H1 (cell line): ENCODE data around the gene LHPP. TPM values are rescaled to one million over a fixed set of nuclear protein-coding genes. Genes with fewer than 3 reads are reported as not detected.

ENCODE experiments used
- CTCF ChIA-PET: fragments of 300-600 bp; sonication (Branson Sonifier 250); formaldehyde crosslinking; loops from one replicate; lab custom pipeline; 2021; ENCODE audit not compliant: partially characterized antibody; lab: Charles Lee
- POLR2A ChIA-PET: fragments of 300-600 bp; sonication (Branson Sonifier 250); formaldehyde crosslinking; loops from one replicate; lab custom pipeline; 2021; ENCODE audit warnings: inconsistent platforms; ENCODE audit not compliant: partially characterized antibody; lab: Charles Lee
- DNase-seq, 2 experiments: peaks; one replicate each; pipeline versions ENCODE4 v3.0.0 to v3.0.0-alpha.2; 2010 to 2022; ENCODE audit warnings: low spot score in 2 of 2, low read depth in 1 of 2, mixed read lengths in 1 of 2
- FAIRE-seq: peaks from 2 replicates; lab custom pipeline; 2011; peaks lifted over from hg19 to GRCh38; lab: Jason Lieb, UNC
- H2AFZ ChIP-seq: 2 replicates; pipeline ENCODE4 v1.8.1; 2012; ENCODE audit warnings: low read length, inconsistent platforms
- H2AK5ac ChIP-seq: 2 replicates; pipeline ENCODE4 v1.6.1; 2013; ENCODE audit warnings: low read depth, low read length
- H2BK120ac ChIP-seq: replicated peaks from 2 replicates; pipeline ENCODE3; 2013; ENCODE audit warnings: low read depth, low read length, inconsistent platforms
- H2BK12ac ChIP-seq: 2 replicates; pipeline ENCODE4 v1.6.1; 2013; ENCODE audit warnings: low read depth, low read length
- H2BK15ac ChIP-seq: 2 replicates; pipeline ENCODE4 v1.6.1; 2013; ENCODE audit warnings: low read length
- H2BK20ac ChIP-seq: 2 replicates; pipeline ENCODE4 v1.6.1; 2013; ENCODE audit warnings: low read length
- H2BK5ac ChIP-seq: 2 replicates; pipeline ENCODE4 v1.6.1; 2013; ENCODE audit warnings: low read depth, low read length
- H3K14ac ChIP-seq: 2 replicates; pipeline ENCODE4 v1.6.1; 2013; ENCODE audit warnings: inconsistent platforms; ENCODE audit not compliant: insufficient read length
- H3K18ac ChIP-seq: 2 replicates; pipeline ENCODE4 v1.6.1; 2013; ENCODE audit warnings: low read length; ENCODE audit errors: extremely low read depth
- H3K23ac ChIP-seq: 2 replicates; pipeline ENCODE4 v1.6.1; 2013; ENCODE audit warnings: inconsistent platforms; ENCODE audit not compliant: insufficient read length
- H3K23me2 ChIP-seq: 2 replicates; pipeline ENCODE4 v1.6.1; 2013; ENCODE audit warnings: low read depth, low read length
- H3K27ac ChIP-seq: 2 replicates; pipeline ENCODE4 v1.6.1; 2011; ENCODE audit warnings: low read depth, low read length, inconsistent platforms
- H3K27me3 ChIP-seq, 4 experiments: replicated peaks in 1 of 4; 1 replicate in 1 of 4; 2 replicates in 3 of 4; pipeline versions ENCODE4 v1.6.1 to v1.8.1; 2011 to 2013; ENCODE audit warnings: low read length in 3 of 4, mild to moderate bottlenecking in 3 of 4, inconsistent platforms in 2 of 4, mixed read lengths in 2 of 4, moderate library complexity in 1 of 4; ENCODE audit not compliant: control insufficient read depth in 3 of 4, insufficient read depth in 3 of 4; ENCODE audit errors: extremely low read depth in 1 of 4
- H3K36me3 ChIP-seq, 4 experiments: 2 replicates each; pipeline versions ENCODE4 v1.6.1 to v1.8.1; 2011 to 2013; ENCODE audit warnings: mild to moderate bottlenecking in 4 of 4, low read length in 3 of 4, moderate library complexity in 2 of 4, control low read depth in 1 of 4, inconsistent platforms in 1 of 4; ENCODE audit not compliant: insufficient read depth in 4 of 4, control insufficient read depth in 2 of 4
- H3K4ac ChIP-seq: replicated peaks from 2 replicates; pipeline ENCODE3; 2013; ENCODE audit warnings: low read length, low read depth, mixed read lengths, inconsistent platforms; ENCODE audit not compliant: insufficient read length
- H3K4me1 ChIP-seq, 4 experiments: replicated peaks in 1 of 4; 1 replicate in 1 of 4; 2 replicates in 3 of 4; pipeline versions ENCODE4 v1.6.1 to v1.8.1; 2011 to 2013; ENCODE audit warnings: low read length in 3 of 4, inconsistent platforms in 2 of 4, mixed read lengths in 1 of 4; ENCODE audit not compliant: insufficient read depth in 4 of 4, control insufficient read depth in 3 of 4
- H3K4me2 ChIP-seq, 2 experiments: 2 replicates each; pipeline versions ENCODE4 v1.6.1 to v1.8.1; 2011 to 2013; ENCODE audit warnings: low read depth in 2 of 2, low read length in 2 of 2, control low read depth in 1 of 2, inconsistent platforms in 1 of 2, mild to moderate bottlenecking in 1 of 2; ENCODE audit not compliant: insufficient read depth in 1 of 2
- H3K4me3 ChIP-seq, 4 experiments: fragments of 200-600, 300-600 bp in 1 of 4; sonication (generic), shearing (Covaris generic), sonication (Bioruptor Twin) in 1 of 4; 2 replicates each; pipeline versions ENCODE4 v1.5.1 to v1.8.1; 2011 to 2016; ENCODE audit warnings: low read length in 4 of 4, low read depth in 3 of 4, control low read depth in 2 of 4, inconsistent platforms in 2 of 4, mild to moderate bottlenecking in 2 of 4, mixed read lengths in 1 of 4, moderate library complexity in 1 of 4; ENCODE audit not compliant: insufficient read depth in 2 of 4; ENCODE audit errors: extremely low read depth in 1 of 4
- H3K56ac ChIP-seq: replicated peaks from 2 replicates; pipeline ENCODE3; 2013; ENCODE audit warnings: low read depth, mild to moderate bottlenecking, mixed read lengths, low read length, inconsistent platforms; ENCODE audit not compliant: insufficient read length
- H3K79me1 ChIP-seq: 2 replicates; pipeline ENCODE4 v1.6.1; 2013; ENCODE audit warnings: low read depth, low read length, control low read depth
- H3K79me2 ChIP-seq, 2 experiments: 2 replicates each; pipeline versions ENCODE4 v1.6.1 to v1.8.1; 2012 to 2013; ENCODE audit warnings: low read length in 2 of 2, mild to moderate bottlenecking in 2 of 2, inconsistent platforms in 1 of 2; ENCODE audit not compliant: insufficient read depth in 2 of 2, control insufficient read depth in 1 of 2
- H3K9ac ChIP-seq, 4 experiments: replicated peaks in 1 of 4; 1 replicate in 1 of 4; 2 replicates in 3 of 4; pipeline versions ENCODE4 v1.6.1 to v1.8.1; 2011 to 2013; ENCODE audit warnings: low read depth in 3 of 4, low read length in 3 of 4, control low read depth in 2 of 4, mild to moderate bottlenecking in 2 of 4, moderate library complexity in 2 of 4, inconsistent platforms in 1 of 4; ENCODE audit errors: extremely low read depth in 1 of 4
- H3K9me3 ChIP-seq, 2 experiments: 2 replicates each; pipeline versions ENCODE4 v1.6.1 to v1.8.1; 2012 to 2013; ENCODE audit warnings: mild to moderate bottlenecking in 2 of 2, moderate library complexity in 2 of 2, control low read depth in 1 of 2, inconsistent platforms in 1 of 2, low read depth in 1 of 2, low read length in 1 of 2, mixed read lengths in 1 of 2; ENCODE audit not compliant: insufficient read depth in 2 of 2
- H4K20me1 ChIP-seq, 2 experiments: replicated peaks in 1 of 2; 2 replicates each; pipeline versions ENCODE3 to v1.8.1; 2011 to 2013; ENCODE audit warnings: inconsistent platforms in 2 of 2, low read length in 2 of 2, mild to moderate bottlenecking in 1 of 2; ENCODE audit not compliant: insufficient read depth in 2 of 2, control insufficient read depth in 1 of 2
- H4K5ac ChIP-seq: 2 replicates; pipeline ENCODE4 v1.6.1; 2013; ENCODE audit warnings: low read length, low read depth, mixed read lengths, inconsistent platforms; ENCODE audit not compliant: insufficient read length
- H4K8ac ChIP-seq: 2 replicates; pipeline ENCODE4 v1.8.0; 2013; ENCODE audit warnings: mild to moderate bottlenecking, moderate library complexity, low read length, inconsistent platforms; ENCODE audit not compliant: insufficient read depth; ENCODE audit errors: extremely low read depth
- H4K91ac ChIP-seq: replicated peaks from 2 replicates; pipeline ENCODE3; 2013; ENCODE audit warnings: low read length, mixed read lengths, inconsistent platforms; ENCODE audit not compliant: insufficient read length
- CTBP2 ChIP-seq: IDR thresholded peaks from 2 replicates; pipeline ENCODE4 v1.7.0; 2011; ENCODE audit warnings: borderline replicate concordance, mild to moderate bottlenecking, moderate library complexity, mixed read lengths, low read length; ENCODE audit not compliant: insufficient read depth, insufficient read length
- EP300 ChIP-seq, 2 experiments: IDR thresholded peaks; 1 replicate in 1 of 2; 2 replicates in 1 of 2; pipeline ENCODE4 v1.6.1; 2011 to 2012; ENCODE audit warnings: low read depth in 2 of 2, low read length in 2 of 2, mild to moderate bottlenecking in 2 of 2, borderline replicate concordance in 1 of 2, inconsistent platforms in 1 of 2, moderate library complexity in 1 of 2
- EZH2 ChIP-seq: fragments of 200-600 bp; sonication (generic); IDR thresholded peaks from 2 replicates; pipeline ENCODE4 v1.7.1; 2012; ENCODE audit warnings: low read depth, mild to moderate bottlenecking, moderate library complexity, low read length, inconsistent platforms; ENCODE audit not compliant: severe bottlenecking
- GTF2F1 ChIP-seq: IDR thresholded peaks from 2 replicates; pipeline ENCODE4 v1.6.1; 2012; ENCODE audit warnings: low read depth, low read length, improper control_type of control experiment, borderline replicate concordance
- HDAC2 ChIP-seq, 2 experiments: fragments of 300-600 bp in 1 of 2; sonication (generic) in 1 of 2; IDR thresholded peaks; 2 replicates each; pipeline ENCODE4 v1.6.1; 2011 to 2012; ENCODE audit warnings: low read depth in 2 of 2, low read length in 2 of 2, mild to moderate bottlenecking in 2 of 2, moderate library complexity in 2 of 2, borderline replicate concordance in 1 of 2, inconsistent platforms in 1 of 2
- KDM1A ChIP-seq: fragments of 200-600, 300-600 bp; sonication (generic); IDR thresholded peaks from 2 replicates; pipeline ENCODE4 v1.7.1; 2016; ENCODE audit warnings: mild to moderate bottlenecking, low read length, borderline replicate concordance
- NANOG ChIP-seq: IDR thresholded peaks from 2 replicates; pipeline ENCODE4 v1.6.1; 2011; ENCODE audit warnings: low read length, low read depth, mild to moderate bottlenecking, inconsistent platforms; ENCODE audit not compliant: insufficient read depth, poor library complexity, severe bottlenecking
- SIRT6 ChIP-seq: IDR thresholded peaks from one replicate; pipeline ENCODE4 v1.7.1; 2012; ENCODE audit warnings: low read length, inconsistent platforms
- SP1 ChIP-seq: IDR thresholded peaks from 2 replicates; pipeline ENCODE4 v1.6.1; 2011; ENCODE audit warnings: low read depth, low read length
- SP4 ChIP-seq: IDR thresholded peaks from 2 replicates; pipeline ENCODE4 v1.6.1; 2012; ENCODE audit warnings: low read length, inconsistent platforms
- TAF1 ChIP-seq: IDR thresholded peaks from 2 replicates; pipeline ENCODE4 v1.6.1; 2011; ENCODE audit warnings: mild to moderate bottlenecking, low read depth, low read length
- TEAD4 ChIP-seq: IDR thresholded peaks from 2 replicates; pipeline ENCODE4 v1.6.1; 2012; ENCODE audit warnings: low read depth, low read length, inconsistent platforms, mixed read lengths
- WGBS, 2 experiments: shearing (Covaris generic) in 1 of 2; methylation state at CpG; one replicate each; pipeline versions ENCODE4 v1.1.6 to v1.1.7; 2013 to 2015; ENCODE audit warnings: low lambda C conversion rate in 2 of 2, mixed read lengths in 2 of 2, inconsistent platforms in 1 of 2, low coverage in 1 of 2, missing lambda C conversion rate in 1 of 2; ENCODE audit not compliant: insufficient replicate concordance in 2 of 2, insufficient coverage in 1 of 2, insufficient read length in 1 of 2; ENCODE audit errors: extremely low coverage in 1 of 2, missing lambda C conversion rate in 1 of 2; 5-methylcytosine and 5-hydroxymethylcytosine counted together
- polyA plus RNA-seq, 7 experiments: library from polyadenylated mRNA; depleted of rRNA in 3 of 7; stranded (reverse) in 5 of 7; unstranded in 2 of 7; fragments of >200 nt in 5 of 7; fragments of 200-250 nt in 2 of 7; gene quantifications; 1 replicate in 5 of 7; 2 replicates in 1 of 7; 4 replicates in 1 of 7; pipeline versions ENCODE4 v1.2.1 to v1.2.3, GENCODE V29; 2011 to 2013; ENCODE audit warnings: missing spikeins in 2 of 7, mixed read lengths in 2 of 7
- total RNA-seq: library from RNA; stranded (reverse); fragmentation: NEBNext Ultra II Directional; extraction: Animal tissue kit (Norgen Biotek cat#: 25700); gene quantifications from 2 replicates; pipeline ENCODE4 v1.2.1, GENCODE V29; 2021

LHPP gene
- total and polyA plus RNA-seq, 2 of the 8 experiments (the other 6 are each of a cell fraction or from before 2014, with no cell fraction given), result 26.0 to 45.0 TPM

DNA sequence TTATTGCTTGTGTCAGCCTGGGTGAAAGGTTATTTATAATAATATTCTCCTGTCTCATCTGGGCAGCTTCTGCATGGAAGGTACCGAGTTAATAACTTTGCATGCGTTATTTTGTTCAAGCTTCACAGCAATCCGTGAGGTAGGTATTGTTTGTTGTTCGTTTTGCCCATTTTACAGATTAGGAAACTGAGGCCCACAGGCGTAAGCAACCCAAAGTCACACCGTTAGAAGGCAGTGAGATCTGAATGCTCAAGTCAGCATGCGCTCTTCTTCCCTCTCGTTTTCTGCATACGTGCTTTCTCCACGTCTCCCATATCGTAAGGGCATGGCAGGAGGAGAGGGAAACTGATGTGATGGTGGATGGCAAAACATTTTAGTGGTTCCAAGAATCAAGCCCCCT, 34.1 kb downstream of the LHPP start:
- Histone ChIP-seq H2BK5ac (no peak overlapping the region), H3K4me1 (peaks cover 7 to 25% (median 15%) of the 10 kb centered on the region in 4 experiments; a peak in 6 of 7 replicates), H3K9me3 (peaks cover 2% of the 10 kb centered on the region in 2 experiments; a peak in 2 of 4 replicates), H3K27ac (no peak overlapping the region), H3K14ac (no peak overlapping the region), H3K23me2 (no peaks in the 10 kb centered on the region), H3K36me3 (peaks cover under 1 to 5% (median 3%) of the 10 kb centered on the region in 4 experiments; a peak in 7 of 8 replicates), H2BK15ac (no peak overlapping the region), H3K23ac (no peak overlapping the region), H3K27me3 (no peaks in the 10 kb centered on the region), H2AK5ac (peak overlapping the region; percentile 85; the same call in 1 of the 2 replicates), H4K5ac (no peak overlapping the region), H3K4me3 (no peak overlapping the region), H3K18ac (no peak overlapping the region; the same call in 1 of the 2 replicates), H4K91ac (no peak overlapping the region), H2BK120ac (no peak overlapping the region), H3K56ac (no peak overlapping the region), H3K79me1 (no peaks in the 10 kb centered on the region; the same call in 1 of the 2 replicates), H2AFZ (no peak overlapping the region), H3K4me2 (no peak overlapping the region), H3K79me2 (no peaks in the 10 kb centered on the region), H4K8ac (no peak overlapping the region), H3K9ac (no peak overlapping the region), H2BK20ac (no peak overlapping the region), H2BK12ac (peak overlapping the region; percentile 94; the same call in 1 of the 2 replicates), H4K20me1 (no peaks in the 10 kb centered on the region), H3K4ac (no peak overlapping the region)
- DNase-seq, result no peak
- WGBS, 2 experiments, result 94% methylated on average over 11 of the region's 11 CpGs; no CpG with 5 or more reads in 1 of the 2 experiments
- no peak for FAIRE-seq
- TF ChIP-seq EP300 (IDR thresholded peaks at IDR 0.05; ENCODE audit: borderline replicate concordance in 1 of 2, low read depth in 2 of 2, low read length in 2 of 2) (no peak), TAF1 (no peak), EZH2 (no peak), SIRT6 (no peak), KDM1A (peak; percentile 69; the same call in 1 of the 2 replicates), NANOG (no peak), TEAD4 (no peak), HDAC2 (IDR thresholded peaks at IDR 0.05; ENCODE audit: borderline replicate concordance in 1 of 2, low read depth in 2 of 2, low read length in 2 of 2) (0 out of 4 replicates have a peak, but pooled peaks of 1 of the 2 experiments have one; percentile 34), SP4 (no peak), CTBP2 (no peak), GTF2F1 (no peak), SP1 (no peak)
- POLR2A ChIA-PET, result interaction anchor here (1.3 to 1.5 kb wide), 2 partner anchors 9 to 12 kb away, joined by 6 to 7 read pairs; no protein-coding TSS in a partner anchor
- CTCF ChIA-PET, result interaction anchor here (1.0 to 1.4 kb wide), 2 partner anchors 14 to 51 kb away, joined by 3 read pairs; no protein-coding TSS in a partner anchor
